ENCODE data around the gene WAPL. TPM values are rescaled to one million over a fixed set of nuclear protein-coding genes. Genes with fewer than 3 reads are reported as not detected.

Gene WAPL
- total and polyA plus RNA-seq, 2 donors (not counting 1 experiment from before 2014, with no cell fraction given) = 8.3 to 42.8 TPM

GRCh38 chr10:86504510-86504909 is 17.1 kb downstream of the WAPL start:
- Histone ChIP-seq H3K4me2 (replicated peaks; ENCODE audit: low read depth, low read length, poor library complexity, severe bottlenecking) (no peak overlapping the region), H3K27ac (ENCODE audit: low read length in 2 of 2) (no peak overlapping the region), H3K4me3 (ENCODE audit: control extremely low read depth in 1 of 5, extremely low read depth in 1 of 5, insufficient read depth in 1 of 5, low read depth in 2 of 5, low read length in 4 of 5) (no peak overlapping the region), H3K4me1 (ENCODE audit: control insufficient read depth in 2 of 2, insufficient read depth in 2 of 2, low read length in 2 of 2) (peaks cover 6 to 9% of the 10 kb centered on the region in 2 donors), H3K9ac (ENCODE audit: low read length) (no peak overlapping the region), H2AFZ (ENCODE audit: insufficient read depth, low read depth, low read length, poor library complexity, severe bottlenecking) (no peak overlapping the region), H4K20me1 (ENCODE audit: control insufficient read depth, insufficient read depth, low read length, poor library complexity, severe bottlenecking) (peaks cover 87% of the 10 kb centered on the region), H3K36me3 (replicated peaks in 1 of 2; ENCODE audit: control extremely low read depth in 1 of 2, control insufficient read depth in 1 of 2, extremely low read depth in 1 of 2, insufficient read depth in 2 of 2, low read length in 1 of 2) (peaks cover 8 to 33% of the 10 kb centered on the region in 2 experiments), H3K27me3 (replicated peaks in 1 of 4; ENCODE audit: control extremely low read depth in 1 of 4, control insufficient read depth in 3 of 4, insufficient read depth in 4 of 4, low read length in 3 of 4) (no peaks in the 10 kb centered on the region), H3K9me3 (ENCODE audit: control extremely low read depth in 1 of 3, control insufficient read depth in 2 of 3, insufficient read depth in 1 of 3, low read length in 2 of 3) (no peaks in the 10 kb centered on the region), H3K79me2 (ENCODE audit: control insufficient read depth, insufficient read depth, low read length) (peaks cover 68% of the 10 kb centered on the region)
- Mint-ChIP-seq H3K4me3 (no peak overlapping the region), H3K4me1 (peaks cover 23% of the 10 kb centered on the region), H3K27ac (no peak overlapping the region), H3K27me3 (no peaks in the 10 kb centered on the region), H3K9me3 (ENCODE audit: insufficient read depth) (no peaks in the 10 kb centered on the region)
- DNase-seq (no peak), ATAC-seq (ENCODE audit: low read depth) (no peak)
- 100% methylated on average over 7 of the region's 10 CpGs for WGBS (ENCODE audit: insufficient coverage)
- POLR2A ChIA-PET = no interaction called here
- TF ChIP-seq, protein P1, sequence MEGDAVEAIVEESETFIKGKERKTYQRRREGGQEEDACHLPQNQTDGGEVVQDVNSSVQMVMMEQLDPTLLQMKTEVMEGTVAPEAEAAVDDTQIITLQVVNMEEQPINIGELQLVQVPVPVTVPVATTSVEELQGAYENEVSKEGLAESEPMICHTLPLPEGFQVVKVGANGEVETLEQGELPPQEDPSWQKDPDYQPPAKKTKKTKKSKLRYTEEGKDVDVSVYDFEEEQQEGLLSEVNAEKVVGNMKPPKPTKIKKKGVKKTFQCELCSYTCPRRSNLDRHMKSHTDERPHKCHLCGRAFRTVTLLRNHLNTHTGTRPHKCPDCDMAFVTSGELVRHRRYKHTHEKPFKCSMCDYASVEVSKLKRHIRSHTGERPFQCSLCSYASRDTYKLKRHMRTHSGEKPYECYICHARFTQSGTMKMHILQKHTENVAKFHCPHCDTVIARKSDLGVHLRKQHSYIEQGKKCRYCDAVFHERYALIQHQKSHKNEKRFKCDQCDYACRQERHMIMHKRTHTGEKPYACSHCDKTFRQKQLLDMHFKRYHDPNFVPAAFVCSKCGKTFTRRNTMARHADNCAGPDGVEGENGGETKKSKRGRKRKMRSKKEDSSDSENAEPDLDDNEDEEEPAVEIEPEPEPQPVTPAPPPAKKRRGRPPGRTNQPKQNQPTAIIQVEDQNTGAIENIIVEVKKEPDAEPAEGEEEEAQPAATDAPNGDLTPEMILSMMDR (IDR thresholded peaks at IDR 0.05) = no peak
- TF ChIP-seq EZH2 (IDR thresholded peaks at IDR 0.05; ENCODE audit: borderline replicate concordance, insufficient read depth, low read depth, low read length, poor library complexity, severe bottlenecking) = no peak
- intact Hi-C loops (cut with micrococcal nuclease) = no loop called here
- CTCF ChIA-PET = interaction anchor here (0.6 to 1.5 kb wide), 2 partner anchors 72 to 105 kb away, joined by 3 read pairs; no protein-coding TSS in a partner anchor

DNA sequence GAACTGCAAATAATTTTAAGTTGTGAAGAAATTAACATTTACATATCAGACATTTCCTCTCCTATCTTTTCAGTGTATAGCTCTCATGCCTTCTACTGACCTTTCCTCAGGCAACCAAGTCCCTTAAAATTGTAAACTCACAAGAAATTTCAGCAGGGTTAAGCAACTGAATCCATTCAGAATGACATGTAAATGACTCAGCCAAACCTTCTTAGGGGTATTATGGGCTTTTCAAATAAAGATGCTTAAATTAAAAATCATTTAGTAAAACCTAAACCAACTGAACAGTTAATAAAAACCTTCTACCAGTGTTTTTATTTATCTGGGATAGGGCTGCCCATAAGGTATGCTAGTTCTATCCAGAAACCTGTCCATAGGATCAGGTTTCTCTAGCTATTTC is 20.7 kb downstream of the WAPL start:
- no peak overlapping the region for H3K4me2 ChIP-seq (replicated peaks; ENCODE audit: low read depth, low read length, poor library complexity, severe bottlenecking)
- H3K27ac Mint-ChIP-seq = no peak overlapping the region
- H3K4me1 ChIP-seq (ENCODE audit: control insufficient read depth in 2 of 2, insufficient read depth in 2 of 2, low read length in 2 of 2) = no peaks in the 10 kb centered on the region
- no peak overlapping the region for H3K9ac ChIP-seq (ENCODE audit: low read length)
- H3K4me3 Mint-ChIP-seq = no peak overlapping the region
- POLR2A ChIA-PET = no interaction called here
- H3K4me1 Mint-ChIP-seq = peaks cover 18% of the 10 kb centered on the region
- intact Hi-C loops (cut with micrococcal nuclease) = no loop called here
- H3K27ac ChIP-seq (ENCODE audit: low read length in 2 of 2) = no peak overlapping the region
- peaks cover 70% of the 10 kb centered on the region for H4K20me1 ChIP-seq (ENCODE audit: control insufficient read depth, insufficient read depth, low read length, poor library complexity, severe bottlenecking)
- DNase-seq (no peak), ATAC-seq (ENCODE audit: low read depth) (no peak)
- no peaks in the 10 kb centered on the region for H3K9me3 Mint-ChIP-seq (ENCODE audit: insufficient read depth)
- H3K27me3 Mint-ChIP-seq = no peaks in the 10 kb centered on the region
- no peaks in the 10 kb centered on the region for H3K27me3 ChIP-seq (replicated peaks in 1 of 4; ENCODE audit: control extremely low read depth in 1 of 4, control insufficient read depth in 3 of 4, insufficient read depth in 4 of 4, low read length in 3 of 4)
- no peak for TF ChIP-seq EZH2 (IDR thresholded peaks at IDR 0.05; ENCODE audit: borderline replicate concordance, insufficient read depth, low read depth, low read length, poor library complexity, severe bottlenecking)
- TF ChIP-seq, protein P1 (IDR thresholded peaks at IDR 0.05) = no peak
- CTCF ChIA-PET = no interaction called here
- no peaks in the 10 kb centered on the region for H3K9me3 ChIP-seq (ENCODE audit: control extremely low read depth in 1 of 3, control insufficient read depth in 2 of 3, insufficient read depth in 1 of 3, low read length in 2 of 3)
- H2AFZ ChIP-seq (ENCODE audit: insufficient read depth, low read depth, low read length, poor library complexity, severe bottlenecking) = no peak overlapping the region
- peaks cover 36% of the 10 kb centered on the region for H3K79me2 ChIP-seq (ENCODE audit: control insufficient read depth, insufficient read depth, low read length)
- peaks cover 18 to 59% of the 10 kb centered on the region in 2 experiments for H3K36me3 ChIP-seq (replicated peaks in 1 of 2; ENCODE audit: control extremely low read depth in 1 of 2, control insufficient read depth in 1 of 2, extremely low read depth in 1 of 2, insufficient read depth in 2 of 2, low read length in 1 of 2)
- no peak overlapping the region for H3K4me3 ChIP-seq (ENCODE audit: control extremely low read depth in 1 of 5, extremely low read depth in 1 of 5, insufficient read depth in 1 of 5, low read depth in 2 of 5, low read length in 4 of 5)
